Liver (tissue), 3 donors: ENCODE results near the gene EML1.

ENCODE experiments used
- CTCF ChIP-seq: fragments of 150-350 bp; IDR thresholded peaks from 2 replicates; pipeline ENCODE4 v1.5.1; 2017; ENCODE audit warnings: improper control_type of control experiment, low read depth, low read length; ENCODE audit not compliant: missing input control
- EGR1 ChIP-seq, 2 donors: IDR thresholded peaks; 2 replicates each; pipeline ENCODE4 v1.6.1; 2016 to 2018; ENCODE audit warnings: antibody characterized with exemption in 2 of 2, low read depth in 2 of 2
- FOXA1 ChIP-seq: IDR thresholded peaks from 2 replicates; pipeline ENCODE4 v1.6.1; 2016; ENCODE audit warnings: antibody characterized with exemption
- GABPA ChIP-seq, 2 donors: IDR thresholded peaks in 1 of 2; conservative IDR thresholded peaks in 1 of 2; 2 replicates each; pipeline ENCODE4 v1.6.1; 2016; ENCODE audit warnings: antibody characterized with exemption in 2 of 2, mild to moderate bottlenecking in 1 of 2, moderate library complexity in 1 of 2
- HNF4G ChIP-seq: IDR thresholded peaks from 2 replicates; pipeline ENCODE4 v1.6.1; 2016; ENCODE audit warnings: antibody characterized with exemption
- JUND ChIP-seq, 2 donors: IDR thresholded peaks; 2 replicates each; pipeline ENCODE4 v1.6.1; 2016; ENCODE audit warnings: antibody characterized with exemption in 2 of 2
- MAX ChIP-seq: IDR thresholded peaks from 2 replicates; pipeline ENCODE4 v1.6.1; 2016; ENCODE audit warnings: antibody characterized with exemption
- RAD21 ChIP-seq, 2 donors: IDR thresholded peaks; 2 replicates each; pipeline ENCODE4 v1.6.1; 2016; ENCODE audit warnings: antibody characterized with exemption in 2 of 2, mild to moderate bottlenecking in 2 of 2
- REST ChIP-seq: IDR thresholded peaks from 2 replicates; pipeline ENCODE4 v1.6.1; 2016; ENCODE audit warnings: antibody characterized with exemption, mild to moderate bottlenecking
- RXRA ChIP-seq, 2 donors: IDR thresholded peaks; 2 replicates each; pipeline ENCODE4 v1.6.1; 2017 to 2018; ENCODE audit warnings: antibody characterized with exemption in 2 of 2, mild to moderate bottlenecking in 1 of 2
- TAF1 ChIP-seq: conservative IDR thresholded peaks from 2 replicates; pipeline ENCODE4 v1.6.1; 2016; ENCODE audit warnings: antibody characterized with exemption, mild to moderate bottlenecking
- YY1 ChIP-seq: IDR thresholded peaks from 2 replicates; pipeline ENCODE4 v1.6.1; 2016; ENCODE audit warnings: antibody characterized with exemption, mild to moderate bottlenecking
- donor health status: healthy.
- donor health status: healthy.

- TF ChIP-seq GABPA (IDR thresholded peaks at IDR 0.05 in 1 of 2, conservative IDR thresholded peaks at IDR 0.05 in 1 of 2): no peak
- no peak for TF ChIP-seq CTCF
- TF ChIP-seq EGR1 (IDR thresholded peaks at IDR 0.05; ENCODE audit: low read depth in 2 of 2): no peak
- no peak for TF ChIP-seq YY1
- TF ChIP-seq RXRA (IDR thresholded peaks at IDR 0.05): no peak
- no peak for TF ChIP-seq TAF1
- no peak for TF ChIP-seq HNF4G
- no peak for TF ChIP-seq MAX
- no peak for TF ChIP-seq REST
- TF ChIP-seq RAD21 (IDR thresholded peaks at IDR 0.05): no peak
- no peak for TF ChIP-seq JUND (IDR thresholded peaks at IDR 0.05)
- no peak for TF ChIP-seq FOXA1
Measured at GRCh38 chr14:99850709-99851108, 57.5 kb downstream of the EML1 start.
